ENCODE data around the gene WDR38.
"Not testable (repeated sequence)": the region's sequence is repeated elsewhere in the genome, so short reads cannot be mapped to it uniquely, and the experiment has no call there.

The WDR38 gene

GRCh38 chr9:124831642-124832364 is 21.5 kb upstream of the WDR38 start:
- DNase-seq (ENCODE audit: low read depth in 2 of 2): no peak

- DNase-seq (ENCODE audit: low read depth in 2 of 2): no peak
These were observed 18.7 kb upstream of the WDR38 start for GRCh38 chr9:124834591-124834990.

- no peak for DNase-seq (ENCODE audit: low read depth in 2 of 2)
These were observed 18.2 kb upstream of the WDR38 start for GRCh38 chr9:124835026-124835557.

GRCh38 chr9:124838132-124838531 is 15.1 kb upstream of the WDR38 start:
- not testable (repeated sequence) for DNase-seq (ENCODE audit: low read depth in 2 of 2)

GRCh38 chr9:124838567-124839275 is 14.5 kb upstream of the WDR38 start:
- DNase-seq (ENCODE audit: low read depth in 2 of 2): not testable (repeated sequence)

GRCh38 chr9:124839612-124840299 is 13.5 kb upstream of the WDR38 start:
- DNase-seq (ENCODE audit: low read depth in 2 of 2): no peak

- DNase-seq (ENCODE audit: low read depth in 2 of 2): no peak
These were observed 12.9 kb upstream of the WDR38 start for GRCh38 chr9:124840300-124840833.

- DNase-seq (ENCODE audit: low read depth in 2 of 2): no peak
These were observed 12.0 kb upstream of the WDR38 start for GRCh38 chr9:124841075-124841821.

- DNase-seq (ENCODE audit: low read depth in 2 of 2): no peak
These were observed 9.7 kb upstream of the WDR38 start for GRCh38 chr9:124843456-124844034.

- no peak for DNase-seq (ENCODE audit: low read depth in 2 of 2)
These were observed 9.0 kb upstream of the WDR38 start for GRCh38 chr9:124844291-124844690.

- DNase-seq (ENCODE audit: low read depth in 2 of 2): not testable (repeated sequence)
These were observed 6.8 kb upstream of the WDR38 start for GRCh38 chr9:124846467-124846866.

- DNase-seq (ENCODE audit: low read depth in 2 of 2): no peak
These were observed 6.3 kb upstream of the WDR38 start for GRCh38 chr9:124846969-124847368.

- no peak for DNase-seq (ENCODE audit: low read depth in 2 of 2)
These were observed 3.5 kb upstream of the WDR38 start for GRCh38 chr9:124849801-124850200.

GRCh38 chr9:124852121-124852828 is 985 bp upstream of the WDR38 start:
- DNase-seq (ENCODE audit: low read depth in 2 of 2): no peak

GRCh38 chr9:124853605-124854143 is 414 bp downstream of the WDR38 start:
- DNase-seq (ENCODE audit: low read depth in 2 of 2): no peak

- no peak for DNase-seq (ENCODE audit: low read depth in 2 of 2)
These were observed 901 bp downstream of the WDR38 start for GRCh38 chr9:124854161-124854560.

- DNase-seq (ENCODE audit: low read depth in 2 of 2): no peak
These were observed 1.6 kb downstream of the WDR38 start for GRCh38 chr9:124854822-124855221.

- DNase-seq (ENCODE audit: low read depth in 2 of 2): no peak
These were observed 2.3 kb downstream of the WDR38 start for GRCh38 chr9:124855566-124855943.

GRCh38 chr9:124855944-124856765 is 2.9 kb downstream of the WDR38 start:
- DNase-seq (ENCODE audit: low read depth in 2 of 2): no peak

All from stimulated activated CD8-positive, alpha-beta memory T cell treated with anti-CD3 and anti-CD28 coated beads, Interleukin-7, amount 100 ng/mL, for 1 hour (primary cell).